D341Med (cell line): ENCODE results near the gene MANBA.
"Not testable (repeated sequence)": the region's sequence is repeated elsewhere in the genome, so short reads cannot be mapped to it uniquely, and the experiment has no call there.

Experiments used
- DNase-seq: peaks from one replicate; pipeline ENCODE4 v3.0.0; 2012; ENCODE audit warnings: low spot score

Gene MANBA

DNA sequence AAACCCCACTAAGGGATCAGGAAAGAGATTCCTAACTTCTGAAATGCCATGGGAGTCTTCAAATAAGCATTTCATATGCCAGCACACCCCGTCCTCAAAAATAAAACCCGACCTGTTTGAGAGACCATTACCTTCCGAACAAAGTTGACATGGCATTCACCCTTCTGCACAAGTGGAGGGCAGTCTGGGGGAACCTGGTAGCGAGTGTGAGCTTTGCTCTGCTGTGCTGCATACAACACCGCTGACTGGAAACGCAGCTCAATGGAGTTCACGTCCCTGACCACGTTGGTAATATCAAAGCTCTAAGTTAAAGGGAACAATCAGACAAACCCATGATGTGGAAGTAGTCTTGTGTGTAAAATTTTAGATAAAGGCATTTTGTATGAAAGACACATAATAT, 38.0 kb downstream of the MANBA start:
- no peak for DNase-seq

DNA sequence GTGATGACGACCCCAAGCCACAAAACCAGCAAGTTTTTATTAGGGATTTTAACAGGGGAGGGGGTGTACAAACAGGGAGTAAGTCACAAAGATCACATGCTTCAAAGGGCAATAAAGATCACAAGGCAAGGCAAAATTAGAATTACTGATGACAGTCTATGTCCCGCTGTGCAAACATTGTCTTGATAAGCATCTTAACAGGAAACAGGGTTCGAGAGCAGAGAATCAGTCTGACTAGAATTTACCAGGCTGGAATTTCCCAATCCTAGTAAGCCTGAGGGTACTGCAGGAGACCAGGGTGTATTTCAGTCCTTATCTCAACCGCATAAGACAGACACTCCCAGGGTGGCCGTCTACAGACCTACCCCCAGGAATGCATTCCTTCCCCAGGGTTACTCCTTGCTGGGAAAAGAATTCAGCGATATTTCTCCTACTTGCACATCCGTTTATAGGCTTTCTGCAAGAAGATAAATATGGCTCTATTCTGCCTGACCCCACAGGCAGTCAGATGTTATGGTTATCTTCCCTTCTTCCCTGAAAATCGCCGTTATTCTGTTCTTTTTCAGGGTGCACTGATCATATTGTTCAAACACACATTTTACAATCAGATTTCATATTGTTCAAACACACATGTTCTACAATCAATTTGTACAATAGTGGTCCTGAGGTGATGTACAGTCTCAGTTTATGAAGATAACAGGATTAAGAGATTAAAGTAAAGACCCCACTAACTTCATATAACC, 41.8 kb downstream of the MANBA start:
- DNase-seq = not testable (repeated sequence)

- no peak for DNase-seq
These were observed 43.2 kb downstream of the MANBA start for GRCh38 chr4:102717448-102718092.

- no peak for DNase-seq
These were observed 45.7 kb downstream of the MANBA start for GRCh38 chr4:102715057-102715456.

DNA sequence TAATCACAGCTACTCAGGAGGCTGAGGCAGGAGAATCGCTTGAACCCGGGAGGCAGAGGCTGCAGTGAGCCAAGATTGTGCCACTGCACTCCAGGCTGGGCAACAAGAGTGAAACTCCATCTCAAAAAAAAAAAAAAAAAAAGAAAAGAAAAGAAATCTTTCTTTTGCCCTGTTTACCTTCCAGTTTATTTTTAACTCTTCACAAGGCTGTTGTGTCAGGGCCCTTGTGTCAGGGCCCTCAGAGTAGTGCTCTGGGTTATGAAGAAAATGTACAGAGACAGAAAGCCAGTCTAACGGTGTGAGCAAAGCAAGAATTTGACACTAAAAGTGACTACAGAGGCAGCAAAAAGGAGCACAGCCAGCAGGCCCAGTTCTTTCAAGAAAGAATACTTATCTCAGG, 47.0 kb downstream of the MANBA start:
- not testable (repeated sequence) for DNase-seq

DNA sequence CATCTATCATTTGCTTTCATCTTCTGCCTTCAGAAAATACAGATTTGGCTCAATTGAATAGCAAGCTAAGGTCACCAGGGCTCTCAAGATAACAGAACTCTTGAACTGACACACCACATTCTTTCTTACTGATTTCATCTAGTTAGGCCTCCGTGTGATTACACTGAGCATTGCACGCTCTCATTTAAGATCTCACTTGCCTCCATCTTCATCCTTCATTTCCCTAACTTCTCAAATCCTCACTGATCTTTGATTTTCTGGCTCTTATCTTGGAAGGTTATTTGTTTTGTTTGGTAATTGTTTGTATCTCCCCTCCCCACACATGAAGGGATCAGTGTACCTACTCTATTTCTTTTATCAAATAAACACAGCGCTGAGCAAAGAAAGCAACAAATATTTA, 47.7 kb downstream of the MANBA start:
- no peak for DNase-seq

DNA sequence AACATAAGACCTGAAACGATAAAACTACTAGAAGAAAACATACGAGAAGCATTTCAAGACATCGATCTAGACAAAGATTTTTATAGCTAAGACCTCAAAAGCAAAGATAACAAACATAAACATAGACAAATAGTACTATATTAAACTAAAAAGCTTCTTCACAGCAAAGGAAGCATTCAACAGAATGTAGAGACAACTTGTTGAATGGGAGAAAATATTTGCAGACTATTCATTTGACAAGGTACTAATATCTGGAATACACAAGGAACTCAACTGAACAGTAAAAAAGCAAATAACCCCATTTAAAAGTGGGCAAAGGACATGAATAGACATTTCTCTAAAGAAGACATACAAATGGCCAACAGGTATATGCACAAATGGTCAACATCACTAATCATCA, 49.8 kb downstream of the MANBA start:
- DNase-seq = no peak

DNA sequence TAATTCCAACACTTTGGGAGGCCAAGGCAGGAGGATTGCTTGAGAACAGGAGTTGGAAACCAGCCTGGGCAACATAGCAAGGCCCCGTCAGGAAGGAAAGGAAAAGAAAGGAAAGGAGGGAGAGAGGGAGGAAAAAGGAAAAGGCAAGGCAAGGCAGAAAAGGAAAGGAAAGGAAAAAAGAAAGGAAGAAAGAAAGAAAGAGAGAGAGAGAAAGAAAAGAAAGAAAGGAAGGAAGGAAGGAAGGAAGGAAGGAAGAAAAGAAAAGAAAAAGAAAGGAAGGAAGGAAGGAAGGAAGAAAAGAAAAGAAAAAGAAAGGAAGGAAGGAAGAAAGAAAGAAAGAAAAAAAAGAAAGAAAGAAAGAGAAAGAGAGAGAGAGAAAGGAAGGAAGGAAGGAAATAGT, 51.7 kb downstream of the MANBA start:
- DNase-seq = not testable (repeated sequence)

- no peak for DNase-seq
These were observed 53.6 kb downstream of the MANBA start for GRCh38 chr4:102707150-102707549.

GRCh38 chr4:102705391-102705935, 55.3 kb downstream of the MANBA start:
- DNase-seq = no peak

GRCh38 chr4:102696758-102697157, 64.0 kb downstream of the MANBA start:
- DNase-seq = no peak

GRCh38 chr4:102694791-102695190, 66.0 kb downstream of the MANBA start:
- no peak for DNase-seq

GRCh38 chr4:102693861-102694260, 66.9 kb downstream of the MANBA start:
- DNase-seq = no peak

- DNase-seq = no peak
These were observed 67.4 kb downstream of the MANBA start for GRCh38 chr4:102693262-102693850.

- no peak for DNase-seq
These were observed 68.3 kb downstream of the MANBA start for GRCh38 chr4:102692474-102692873.

GRCh38 chr4:102687982-102688433, 72.8 kb downstream of the MANBA start:
- DNase-seq = no peak

GRCh38 chr4:102687373-102687981, 73.3 kb downstream of the MANBA start:
- no peak for DNase-seq

GRCh38 chr4:102685768-102686167, 75.0 kb downstream of the MANBA start:
- DNase-seq = no peak

DNA sequence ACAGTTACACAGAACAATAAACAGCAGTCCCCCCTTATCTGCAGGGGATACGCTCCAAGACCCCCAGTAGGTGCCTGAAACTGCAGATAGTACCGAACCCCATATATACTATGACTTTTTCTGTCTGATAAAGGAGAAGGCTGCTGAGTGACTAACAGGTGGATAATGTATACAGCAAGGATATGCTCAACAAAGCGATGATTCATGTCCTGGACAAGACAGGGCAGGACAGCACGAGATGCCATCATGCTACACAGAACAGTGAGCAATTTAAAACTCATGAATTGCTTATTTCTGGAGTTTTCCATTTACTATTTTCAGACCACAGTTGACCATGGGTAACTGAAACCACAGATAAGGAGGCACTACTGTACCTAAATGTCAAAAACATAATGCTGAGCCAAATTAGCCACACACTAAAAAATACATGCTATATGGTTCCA, 76.1 kb downstream of the MANBA start:
- DNase-seq = no peak

GRCh38 chr4:102683881-102684609, 76.7 kb downstream of the MANBA start:
- DNase-seq = no peak

DNA sequence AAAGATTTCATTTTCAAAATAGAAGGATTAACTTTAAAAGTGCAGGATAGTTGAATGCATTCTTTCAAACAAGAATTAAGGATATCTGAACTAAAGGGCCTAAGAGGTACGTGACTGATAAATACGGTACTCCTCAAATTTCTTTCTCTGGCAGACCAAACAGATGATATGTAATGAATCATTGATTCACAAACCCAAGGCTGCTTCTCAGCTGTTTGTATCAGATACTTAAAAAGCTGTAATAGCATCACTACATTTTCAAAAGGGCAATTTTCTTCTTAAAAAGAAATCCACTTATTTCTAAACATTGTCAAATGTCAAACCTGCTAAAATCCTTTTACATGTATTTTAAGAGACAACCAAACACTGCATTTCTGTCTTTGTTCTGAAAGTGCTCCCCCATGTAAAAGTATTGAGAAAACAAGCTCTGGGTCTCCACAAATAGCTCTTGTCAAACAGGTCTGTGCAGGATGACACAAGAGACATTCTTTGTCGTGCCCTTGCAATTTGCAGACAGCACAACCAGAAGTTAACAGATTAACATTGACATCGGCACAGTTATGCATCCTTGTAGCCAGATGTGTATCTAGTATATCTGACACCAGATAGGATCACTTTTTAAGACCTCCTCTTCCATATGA, 82.0 kb downstream of the MANBA start:
- no peak for DNase-seq
